22Rv1 (cell line): ENCODE measurements around the gene FAM81A.

ENCODE experiments used
- H3K27ac ChIP-seq: fragments of 450-650 bp; 2 replicates; pipeline ENCODE4 v1.5.1; 2017
- CTCF ChIP-seq: fragments of 450-650 bp; IDR thresholded peaks from 2 replicates; pipeline ENCODE4 v1.5.1; 2017; ENCODE audit warnings: mild to moderate bottlenecking
- ZFX ChIP-seq: fragments of 450-650 bp; IDR thresholded peaks from 2 replicates; pipeline ENCODE4 v1.6.1; 2017; ENCODE audit warnings: antibody characterized with exemption, borderline replicate concordance

The FAM81A gene

GRCh38 chr15:59492389-59493377 lies 54.7 kb downstream of the FAM81A start:
- no peak overlapping the region for H3K27ac ChIP-seq
- TF ChIP-seq ZFX (no peak), CTCF (peak; percentile 84)

GRCh38 chr15:59501597-59501996 lies 63.6 kb downstream of the FAM81A start:
- no peak overlapping the region for H3K27ac ChIP-seq
- peak; percentile 81 for TF ChIP-seq CTCF
- TF ChIP-seq ZFX = no peak

GRCh38 chr15:59515190-59515589 lies 77.2 kb downstream of the FAM81A start:
- H3K27ac ChIP-seq = no peak overlapping the region
- TF ChIP-seq CTCF = no peak
- no peak for TF ChIP-seq ZFX

- H3K27ac ChIP-seq = no peak overlapping the region
- TF ChIP-seq ZFX (no peak), CTCF (no peak)
Measured at GRCh38 chr15:59516655-59517461, 78.9 kb downstream of the FAM81A start.

GRCh38 chr15:59519329-59519728 lies 81.3 kb downstream of the FAM81A start:
- no peak for TF ChIP-seq ZFX
- no peak for TF ChIP-seq CTCF
- H3K27ac ChIP-seq = no peak overlapping the region

- no peak overlapping the region for H3K27ac ChIP-seq
- TF ChIP-seq CTCF (no peak), ZFX (no peak)
Measured at GRCh38 chr15:59521443-59521842, 83.5 kb downstream of the FAM81A start.
